Activated CD4-positive, alpha-beta T cell treated with anti-CD3 and anti-CD28 coated beads, Interleukin-2, amount 10 ng/mL, durations not matched to agents 7 days and 5 days (primary cell): Measurements from ENCODE around the gene INSYN2B. TPM values are rescaled to one million over a fixed set of nuclear protein-coding genes. Genes with fewer than 3 reads are reported as not detected.

ENCODE experiments used
- CTCF ChIA-PET: fragments of 350-600 bp; sonication (Branson Sonifier 250); formaldehyde crosslinking; loops from one replicate; lab custom pipeline; 2021; ENCODE audit warnings: antibody characterized with exemption; lab: Charles Lee
- POLR2A ChIA-PET: fragments of 350-600 bp; sonication (Branson Sonifier 250); formaldehyde crosslinking; loops from one replicate; lab custom pipeline; 2021; ENCODE audit warnings: antibody characterized with exemption; lab: Charles Lee
- DNase-seq: peaks from one replicate; pipeline ENCODE4 v3.0.0-alpha.2; 2020
- H3K27ac Mint-ChIP-seq: one replicate; pipeline ENCODE4 v1.8.0; 2021; ENCODE audit warnings: mild to moderate bottlenecking, moderate library complexity, mixed read lengths
- H3K27me3 Mint-ChIP-seq: one replicate; pipeline ENCODE4 v1.8.0; 2021; ENCODE audit warnings: mixed read lengths
- H3K36me3 Mint-ChIP-seq: one replicate; pipeline ENCODE4 v1.8.0; 2021; ENCODE audit warnings: low read depth, mixed read lengths
- H3K4me1 Mint-ChIP-seq: one replicate; pipeline ENCODE4 v1.8.0; 2021; ENCODE audit warnings: mixed read lengths
- H3K4me3 Mint-ChIP-seq: one replicate; pipeline ENCODE4 v1.8.0; 2021; ENCODE audit warnings: mild to moderate bottlenecking, moderate library complexity, mixed read lengths
- H3K9me3 Mint-ChIP-seq: one replicate; pipeline ENCODE4 v1.8.0; 2021; ENCODE audit warnings: mixed read lengths
- total RNA-seq, 2 experiments: library from RNA; stranded (reverse); gene quantifications; one replicate each; pipeline ENCODE4 v1.2.3, GENCODE V29; 2021

Gene INSYN2B
- total RNA-seq, 2 experiments from 2014 or later = not detected

GRCh38 chr5:169992789-169993484, 12.6 kb upstream of the INSYN2B start:
- no peak overlapping the region for H3K27ac Mint-ChIP-seq
- no peaks in the 10 kb centered on the region for H3K9me3 Mint-ChIP-seq
- H3K4me3 Mint-ChIP-seq = no peak overlapping the region
- peaks cover 45% of the 10 kb centered on the region for H3K36me3 Mint-ChIP-seq
- no peaks in the 10 kb centered on the region for H3K27me3 Mint-ChIP-seq
- no peak for DNase-seq
- ChIA-PET CTCF (no interaction called here), POLR2A (interaction anchor here (0.6 kb wide), 1 partner anchor 22 kb away, joined by 4 read pairs; no protein-coding TSS in a partner anchor)
- H3K4me1 Mint-ChIP-seq = no peaks in the 10 kb centered on the region

GRCh38 chr5:169991115-169991869, 11.0 kb upstream of the INSYN2B start:
- no peaks in the 10 kb centered on the region for H3K4me1 Mint-ChIP-seq
- no peaks in the 10 kb centered on the region for H3K27me3 Mint-ChIP-seq
- DNase-seq = no peak
- ChIA-PET CTCF (interaction anchor here (0.9 to 1.4 kb wide), 2 partner anchors 24 to 33 kb away, joined by 3 read pairs; no protein-coding TSS in a partner anchor), POLR2A (no interaction called here)
- H3K9me3 Mint-ChIP-seq = no peaks in the 10 kb centered on the region
- peaks cover 52% of the 10 kb centered on the region for H3K36me3 Mint-ChIP-seq
- no peak overlapping the region for H3K27ac Mint-ChIP-seq
- no peak overlapping the region for H3K4me3 Mint-ChIP-seq

GRCh38 chr5:169989365-169989764, 9.1 kb upstream of the INSYN2B start:
- no peak overlapping the region for H3K27ac Mint-ChIP-seq

GRCh38 chr5:169988947-169989346, 8.7 kb upstream of the INSYN2B start:
- ChIA-PET CTCF (no interaction called here), POLR2A (no interaction called here)
- H3K4me3 Mint-ChIP-seq = no peak overlapping the region
- peaks cover 48% of the 10 kb centered on the region for H3K36me3 Mint-ChIP-seq
- H3K4me1 Mint-ChIP-seq = no peaks in the 10 kb centered on the region
- H3K27me3 Mint-ChIP-seq = no peaks in the 10 kb centered on the region
- H3K27ac Mint-ChIP-seq = peak overlapping the region; percentile 41
- H3K9me3 Mint-ChIP-seq = no peaks in the 10 kb centered on the region
- DNase-seq = no peak

More at GRCh38 chr5:169989365-169989764, 9.1 kb upstream of the INSYN2B start:
- Mint-ChIP-seq H3K4me3 (no peak overlapping the region), H3K4me1 (no peaks in the 10 kb centered on the region), H3K27me3 (no peaks in the 10 kb centered on the region), H3K9me3 (no peaks in the 10 kb centered on the region), H3K36me3 (peaks cover 48% of the 10 kb centered on the region)
- POLR2A ChIA-PET = interaction anchor here (0.6 kb wide), 1 partner anchor 406 kb away, joined by 3 read pairs; the partner anchor contains the start of gene SPDL1
- CTCF ChIA-PET = no interaction called here
- DNase-seq = no peak

- CTCF ChIA-PET = interaction anchor here (0.7 kb wide), 2 partner anchors 17 to 55 kb away, joined by 3 to 4 read pairs; no protein-coding TSS in a partner anchor
- Mint-ChIP-seq H3K27me3 (no peaks in the 10 kb centered on the region), H3K36me3 (peaks cover 49% of the 10 kb centered on the region)
These were observed 7.9 kb upstream of the INSYN2B start for GRCh38 chr5:169988206-169988605.

GRCh38 chr5:169979871-169980270, 424 bp downstream of the INSYN2B start:
- Mint-ChIP-seq H3K27ac (no peak overlapping the region), H3K27me3 (no peaks in the 10 kb centered on the region), H3K4me3 (no peak overlapping the region), H3K36me3 (peaks cover 22% of the 10 kb centered on the region), H3K9me3 (no peaks in the 10 kb centered on the region), H3K4me1 (no peaks in the 10 kb centered on the region)
- ChIA-PET POLR2A (no interaction called here), CTCF (no interaction called here)
- DNase-seq = no peak

More at GRCh38 chr5:169988206-169988605, 7.9 kb upstream of the INSYN2B start:
- POLR2A ChIA-PET = no interaction called here
- Mint-ChIP-seq H3K9me3 (no peaks in the 10 kb centered on the region), H3K4me1 (no peaks in the 10 kb centered on the region), H3K4me3 (no peak overlapping the region), H3K27ac (no peak overlapping the region)
- DNase-seq = no peak

- H3K27me3 Mint-ChIP-seq = no peaks in the 10 kb centered on the region
- ChIA-PET POLR2A (no interaction called here), CTCF (no interaction called here)
- no peaks in the 10 kb centered on the region for H3K9me3 Mint-ChIP-seq
- no peak for DNase-seq
- no peak overlapping the region for H3K27ac Mint-ChIP-seq
- H3K36me3 Mint-ChIP-seq = peaks cover 13% of the 10 kb centered on the region
- H3K4me1 Mint-ChIP-seq = no peaks in the 10 kb centered on the region
- H3K4me3 Mint-ChIP-seq = no peak overlapping the region
These were observed 1.6 kb downstream of the INSYN2B start for GRCh38 chr5:169978714-169979113.

- H3K27ac Mint-ChIP-seq = no peak overlapping the region
- CTCF ChIA-PET = no interaction called here
These were observed 6.0 kb downstream of the INSYN2B start for GRCh38 chr5:169974121-169974770.

GRCh38 chr5:169973056-169973455, 7.2 kb downstream of the INSYN2B start:
- Mint-ChIP-seq H3K4me3 (no peak overlapping the region), H3K36me3 (no peaks in the 10 kb centered on the region), H3K4me1 (no peaks in the 10 kb centered on the region), H3K27me3 (no peaks in the 10 kb centered on the region), H3K9me3 (no peaks in the 10 kb centered on the region), H3K27ac (no peak overlapping the region)
- ChIA-PET CTCF (no interaction called here), POLR2A (no interaction called here)
- DNase-seq = no peak

More at GRCh38 chr5:169974121-169974770, 6.0 kb downstream of the INSYN2B start:
- H3K4me1 Mint-ChIP-seq = no peaks in the 10 kb centered on the region
- no peaks in the 10 kb centered on the region for H3K36me3 Mint-ChIP-seq
- no peak for DNase-seq
- POLR2A ChIA-PET = no interaction called here
- no peaks in the 10 kb centered on the region for H3K27me3 Mint-ChIP-seq
- H3K9me3 Mint-ChIP-seq = no peaks in the 10 kb centered on the region
- H3K4me3 Mint-ChIP-seq = no peak overlapping the region

- no peak overlapping the region for H3K4me3 Mint-ChIP-seq
- no peaks in the 10 kb centered on the region for H3K36me3 Mint-ChIP-seq
- POLR2A ChIA-PET = no interaction called here
- no peaks in the 10 kb centered on the region for H3K4me1 Mint-ChIP-seq
- no peak for DNase-seq
- H3K9me3 Mint-ChIP-seq = no peaks in the 10 kb centered on the region
- no peak overlapping the region for H3K27ac Mint-ChIP-seq
- H3K27me3 Mint-ChIP-seq = no peaks in the 10 kb centered on the region
- CTCF ChIA-PET = interaction anchor here (0.7 to 1.0 kb wide), 2 partner anchors 16 to 26 kb away, joined by 3 to 4 read pairs; no protein-coding TSS in a partner anchor
These were observed 8.5 kb downstream of the INSYN2B start for GRCh38 chr5:169971780-169972179.

GRCh38 chr5:169970911-169971765, 9.2 kb downstream of the INSYN2B start:
- CTCF ChIA-PET = interaction anchor here (0.6 to 1.0 kb wide), 5 partner anchors 12 to 1392 kb away, joined by 3 to 6 read pairs (median 3); no protein-coding TSS in a partner anchor
- DNase-seq = no peak
- Mint-ChIP-seq H3K4me3 (no peak overlapping the region), H3K27ac (no peak overlapping the region), H3K4me1 (no peaks in the 10 kb centered on the region), H3K27me3 (no peaks in the 10 kb centered on the region), H3K36me3 (no peaks in the 10 kb centered on the region), H3K9me3 (no peaks in the 10 kb centered on the region)
- POLR2A ChIA-PET = no interaction called here

GRCh38 chr5:169970339-169970738, 10.0 kb downstream of the INSYN2B start:
- H3K4me3 Mint-ChIP-seq = no peak overlapping the region
- no peaks in the 10 kb centered on the region for H3K27me3 Mint-ChIP-seq
- no peak overlapping the region for H3K27ac Mint-ChIP-seq
- no peak for DNase-seq
- no peaks in the 10 kb centered on the region for H3K4me1 Mint-ChIP-seq
- ChIA-PET CTCF (interaction anchor here (0.9 kb wide), 1 partner anchor 13 kb away, joined by 3 read pairs; no protein-coding TSS in a partner anchor), POLR2A (no interaction called here)
- H3K36me3 Mint-ChIP-seq = peaks cover 2% of the 10 kb centered on the region
- H3K9me3 Mint-ChIP-seq = no peaks in the 10 kb centered on the region
